SU-DHL-6 (cell line): Measurements from ENCODE around the gene SPSB2.

ENCODE experiments used
- H2AFZ ChIP-seq: fragments of 200-600 bp; sonication (generic); 2 replicates; pipeline ENCODE4 v1.6.1; 2014; ENCODE audit warnings: low read depth, mild to moderate bottlenecking, moderate library complexity, mixed read lengths, antibody characterized with exemption, low read length; ENCODE audit not compliant: severe bottlenecking
- H3F3A ChIP-seq: fragments of 200-600 bp; shearing (Covaris generic); 2 replicates; pipeline ENCODE4 v1.6.0; 2016; ENCODE audit warnings: antibody characterized with exemption, mild to moderate bottlenecking; ENCODE audit not compliant: insufficient read depth
- H3K27ac ChIP-seq: fragments of 200-600 bp; sonication (generic); 2 replicates; pipeline ENCODE4 v1.5.1; 2016; ENCODE audit warnings: low read depth, mild to moderate bottlenecking, low read length, moderate library complexity, mixed read lengths
- H3K27me3 ChIP-seq: fragments of 200-600 bp; sonication (generic), shearing (Covaris generic); 2 replicates; pipeline ENCODE4 v1.6.0; 2014; ENCODE audit warnings: mild to moderate bottlenecking, low read length
- H3K36me3 ChIP-seq: fragments of 200-600 bp; sonication (generic); 2 replicates; pipeline ENCODE4 v1.6.1; 2014; ENCODE audit warnings: mild to moderate bottlenecking, low read length, mixed read lengths
- H3K4me2 ChIP-seq: fragments of 300-600, 200-600 bp; shearing (Covaris generic), sonication (generic); 2 replicates; pipeline ENCODE4 v1.6.0; 2014; ENCODE audit warnings: low read length, low read depth, mild to moderate bottlenecking; ENCODE audit not compliant: poor library complexity, severe bottlenecking
- H3K4me3 ChIP-seq: fragments of 200-600 bp; sonication (generic); 2 replicates; pipeline ENCODE4 v1.5.1; 2014; ENCODE audit warnings: antibody characterized with exemption, low read length, mild to moderate bottlenecking, mixed read lengths; ENCODE audit not compliant: insufficient read depth, poor library complexity, severe bottlenecking
- H3K79me2 ChIP-seq: fragments of 200-600 bp; sonication (generic); 2 replicates; pipeline ENCODE4 v1.6.1; 2014; ENCODE audit warnings: mild to moderate bottlenecking, low read length, moderate library complexity; ENCODE audit not compliant: insufficient read depth
- H3K9ac ChIP-seq: fragments of 200-600 bp; sonication (generic); 2 replicates; pipeline ENCODE4 v1.7.0; 2014; ENCODE audit warnings: mild to moderate bottlenecking, low read length
- H3K9me2 ChIP-seq: fragments of 200-600 bp; sonication (generic); replicated peaks from 2 replicates; pipeline ENCODE4 v1.6.1; 2014; ENCODE audit warnings: low read length; ENCODE audit not compliant: insufficient read depth
- H3K9me3 ChIP-seq: fragments of 200-600 bp; sonication (generic); 2 replicates; pipeline ENCODE4 v1.6.1; 2014; ENCODE audit warnings: low read length, mixed read lengths; ENCODE audit not compliant: insufficient read depth
- H4K20me1 ChIP-seq: fragments of 200-600 bp; sonication (generic); 2 replicates; pipeline ENCODE4 v1.6.1; 2014; ENCODE audit warnings: low read depth, mild to moderate bottlenecking, antibody characterized with exemption, low read length, moderate library complexity, mixed read lengths
- EZH2phosphoT487 ChIP-seq: fragments of 200-600 bp; sonication (generic), shearing (Covaris generic); conservative IDR thresholded peaks from 2 replicates; pipeline ENCODE4 v1.6.1; 2018; ENCODE audit warnings: mild to moderate bottlenecking, antibody characterized with exemption, low read length, moderate library complexity, mixed read lengths
- TF ChIP-seq, protein P1 (sequence below): fragments of 200-600 bp; sonication (generic); IDR thresholded peaks from one replicate; pipeline ENCODE4 v1.5.1; 2017; ENCODE audit warnings: antibody characterized with exemption, mild to moderate bottlenecking, low read length, moderate library complexity; ENCODE audit not compliant: insufficient read depth, poor library complexity, severe bottlenecking

SPSB2 gene

DNA sequence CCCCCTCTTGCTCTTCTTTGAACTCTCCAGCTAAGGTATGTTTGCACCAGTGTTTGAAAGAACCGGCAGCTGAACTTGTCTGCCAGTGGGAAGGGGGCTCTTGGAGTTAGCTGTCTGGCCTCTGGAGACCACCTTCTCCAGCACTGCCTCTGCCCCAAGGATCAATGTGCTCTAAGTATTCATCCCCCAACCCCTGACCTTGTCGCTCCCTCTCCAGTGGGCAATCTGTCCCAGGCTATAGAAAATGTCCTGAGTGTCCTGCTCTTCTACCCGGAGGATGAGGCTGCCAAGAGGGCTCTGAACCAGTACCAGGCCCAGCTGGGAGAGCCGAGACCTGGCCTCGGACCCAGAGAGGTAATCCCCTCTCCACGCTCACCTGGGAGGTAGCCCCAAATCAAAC, 42.1 kb downstream of the SPSB2 start:
- TF ChIP-seq, protein P1, sequence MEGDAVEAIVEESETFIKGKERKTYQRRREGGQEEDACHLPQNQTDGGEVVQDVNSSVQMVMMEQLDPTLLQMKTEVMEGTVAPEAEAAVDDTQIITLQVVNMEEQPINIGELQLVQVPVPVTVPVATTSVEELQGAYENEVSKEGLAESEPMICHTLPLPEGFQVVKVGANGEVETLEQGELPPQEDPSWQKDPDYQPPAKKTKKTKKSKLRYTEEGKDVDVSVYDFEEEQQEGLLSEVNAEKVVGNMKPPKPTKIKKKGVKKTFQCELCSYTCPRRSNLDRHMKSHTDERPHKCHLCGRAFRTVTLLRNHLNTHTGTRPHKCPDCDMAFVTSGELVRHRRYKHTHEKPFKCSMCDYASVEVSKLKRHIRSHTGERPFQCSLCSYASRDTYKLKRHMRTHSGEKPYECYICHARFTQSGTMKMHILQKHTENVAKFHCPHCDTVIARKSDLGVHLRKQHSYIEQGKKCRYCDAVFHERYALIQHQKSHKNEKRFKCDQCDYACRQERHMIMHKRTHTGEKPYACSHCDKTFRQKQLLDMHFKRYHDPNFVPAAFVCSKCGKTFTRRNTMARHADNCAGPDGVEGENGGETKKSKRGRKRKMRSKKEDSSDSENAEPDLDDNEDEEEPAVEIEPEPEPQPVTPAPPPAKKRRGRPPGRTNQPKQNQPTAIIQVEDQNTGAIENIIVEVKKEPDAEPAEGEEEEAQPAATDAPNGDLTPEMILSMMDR: no peak
- no peak for TF ChIP-seq EZH2phosphoT487
- H2AFZ ChIP-seq: no peak overlapping the region
- H3F3A ChIP-seq: no peaks in the 10 kb centered on the region
- no peak overlapping the region for H3K4me3 ChIP-seq
- H3K27ac ChIP-seq: no peak overlapping the region
- no peaks in the 10 kb centered on the region for H3K9me3 ChIP-seq
- no peak overlapping the region for H3K4me2 ChIP-seq
- H3K36me3 ChIP-seq: no peaks in the 10 kb centered on the region
- H3K27me3 ChIP-seq: no peaks in the 10 kb centered on the region
- H4K20me1 ChIP-seq: no peaks in the 10 kb centered on the region; the same call in 1 of the 2 replicates
- no peak overlapping the region for H3K9ac ChIP-seq
- no peaks in the 10 kb centered on the region for H3K9me2 ChIP-seq
- no peaks in the 10 kb centered on the region for H3K79me2 ChIP-seq

DNA sequence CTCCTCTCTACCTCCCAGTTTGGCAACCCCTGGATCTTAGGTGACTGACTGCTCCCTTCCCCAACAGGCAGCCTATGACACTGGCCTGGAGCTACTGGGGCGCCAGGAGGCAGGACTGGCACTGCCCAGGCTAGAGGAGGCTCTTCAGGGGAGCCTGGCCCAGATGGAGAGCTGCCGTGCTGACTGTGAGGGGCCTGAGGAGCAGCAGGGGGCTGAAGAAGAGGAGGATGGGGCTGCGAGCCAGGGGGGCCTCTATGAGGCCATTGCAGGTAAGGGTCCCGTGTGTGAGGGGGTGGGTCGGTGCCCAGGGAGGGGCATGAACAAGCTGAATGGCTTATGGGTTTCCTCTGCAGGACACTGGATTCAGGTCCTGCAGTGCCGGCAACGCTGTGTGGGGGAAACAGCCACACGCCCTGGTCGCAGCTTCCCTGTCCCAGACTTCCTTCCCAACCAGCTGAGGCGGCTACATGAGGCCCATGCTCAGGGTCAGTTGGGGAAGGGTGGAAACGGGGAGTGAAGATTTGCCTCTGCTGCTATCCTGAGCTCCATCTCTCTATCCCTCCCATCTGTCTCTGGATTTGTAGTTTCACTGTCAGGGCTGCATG, 42.7 kb downstream of the SPSB2 start:
- no peak overlapping the region for H3K4me3 ChIP-seq
- no peaks in the 10 kb centered on the region for H3F3A ChIP-seq
- no peak overlapping the region for H3K9ac ChIP-seq
- H3K9me2 ChIP-seq: no peaks in the 10 kb centered on the region
- no peak overlapping the region for H2AFZ ChIP-seq
- no peaks in the 10 kb centered on the region for H3K27me3 ChIP-seq
- H3K27ac ChIP-seq: no peak overlapping the region
- no peak overlapping the region for H3K4me2 ChIP-seq
- no peaks in the 10 kb centered on the region for H3K79me2 ChIP-seq
- no peaks in the 10 kb centered on the region; the same call in 1 of the 2 replicates for H4K20me1 ChIP-seq
- H3K36me3 ChIP-seq: no peaks in the 10 kb centered on the region
- no peak for TF ChIP-seq EZH2phosphoT487
- TF ChIP-seq, protein P1: no peak
- no peaks in the 10 kb centered on the region for H3K9me3 ChIP-seq

DNA sequence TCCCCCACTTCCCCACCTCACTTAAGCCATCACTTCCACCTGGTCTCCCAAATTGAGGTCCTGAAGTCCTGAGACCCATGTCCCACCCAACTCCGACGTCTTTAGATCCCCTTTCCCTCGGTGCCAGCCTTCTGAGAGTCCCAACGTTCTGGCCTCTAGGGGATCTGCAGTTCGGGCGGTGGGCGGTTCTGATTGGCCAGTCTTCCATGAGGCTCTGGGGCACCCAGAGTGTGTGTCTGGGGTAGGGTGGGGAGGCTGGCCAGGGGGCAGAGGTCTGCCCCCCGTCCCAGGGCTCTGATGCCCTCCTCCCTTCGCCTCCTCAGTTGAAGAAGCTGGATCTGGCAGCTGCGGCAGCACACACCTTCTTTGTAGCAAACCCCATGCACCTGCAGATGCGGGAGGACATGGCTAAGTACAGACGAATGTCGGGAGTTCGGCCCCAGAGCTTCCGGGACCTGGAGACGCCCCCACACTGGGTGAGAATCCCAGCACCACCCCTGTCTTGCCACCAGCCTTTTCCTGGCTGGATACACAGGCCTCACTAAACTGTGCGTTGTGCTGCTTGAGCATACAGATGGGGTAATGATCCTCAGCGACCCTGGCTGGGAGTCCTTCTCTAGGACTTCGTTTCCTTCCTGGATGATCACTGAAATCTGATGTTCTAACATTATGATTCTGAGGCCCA, 43.4 kb downstream of the SPSB2 start:
- no peak overlapping the region for H3K4me3 ChIP-seq
- H2AFZ ChIP-seq: no peak overlapping the region
- peak overlapping the region; percentile 29 for H3K4me2 ChIP-seq
- no peaks in the 10 kb centered on the region for H3K79me2 ChIP-seq
- H3F3A ChIP-seq: no peaks in the 10 kb centered on the region
- no peaks in the 10 kb centered on the region for H3K9me2 ChIP-seq
- TF ChIP-seq, protein P1: no peak
- TF ChIP-seq EZH2phosphoT487: no peak
- H3K9me3 ChIP-seq: no peaks in the 10 kb centered on the region
- H3K27me3 ChIP-seq: no peaks in the 10 kb centered on the region
- H4K20me1 ChIP-seq: no peaks in the 10 kb centered on the region; the same call in 1 of the 2 replicates
- H3K27ac ChIP-seq: no peak overlapping the region
- no peaks in the 10 kb centered on the region for H3K36me3 ChIP-seq
- H3K9ac ChIP-seq: no peak overlapping the region
